A673 (cell line): ENCODE data around the gene EXD3. TPM values are rescaled to one million over a fixed set of nuclear protein-coding genes. Genes with fewer than 3 reads are reported as not detected.

Experiments used
- BruUV-seq: library from RNA; stranded (reverse); fragments of 400-500 nt; replicated peaks from 2 replicates; lab custom pipeline; 2021; lab: Mats Ljungman, UMichigan
- CTCF ChIA-PET: fragments of 300-600 bp; sonication (Branson Sonifier 250); formaldehyde crosslinking; loops from one replicate; lab custom pipeline; 2022; ENCODE audit warnings: antibody characterized with exemption; lab: Charles Lee
- POLR2A ChIA-PET: fragments of 300-600 bp; sonication (Branson Sonifier 250); formaldehyde crosslinking; loops from one replicate; lab custom pipeline; 2022; ENCODE audit warnings: antibody characterized with exemption; ENCODE audit not compliant: low non-redundant PET; lab: Charles Lee
- DNase-seq: peaks from one replicate; pipeline ENCODE4 v3.0.0-alpha.2; 2015; ENCODE audit warnings: low spot score
- H3K27ac ChIP-seq: fragments of 200-600 bp; sonication (generic); 2 replicates; pipeline ENCODE4 v1.5.1; 2016; ENCODE audit warnings: mixed run types, low read depth, mild to moderate bottlenecking, mixed read lengths, antibody characterized with exemption, low read length; ENCODE audit not compliant: poor library complexity, severe bottlenecking
- H3K27me3 ChIP-seq: fragments of 200-600 bp; sonication (generic); replicated peaks from 2 replicates; pipeline ENCODE4 v1.6.1; 2017; ENCODE audit warnings: mixed run types, low read depth, mild to moderate bottlenecking, mixed read lengths, antibody characterized with exemption, low read length; ENCODE audit not compliant: insufficient read depth, poor library complexity
- H3K36me3 ChIP-seq: fragments of 200-600 bp; sonication (generic); 2 replicates; pipeline ENCODE4 v1.6.1; 2016; ENCODE audit warnings: mixed run types, mild to moderate bottlenecking, mixed read lengths, antibody characterized with exemption, low read length; ENCODE audit not compliant: insufficient read depth, poor library complexity, severe bottlenecking
- H3K4me1 ChIP-seq: fragments of 200-600 bp; sonication (generic); 2 replicates; pipeline ENCODE4 v1.6.1; 2017; ENCODE audit warnings: mixed run types, mild to moderate bottlenecking, mixed read lengths, antibody characterized with exemption, low read length; ENCODE audit not compliant: insufficient read depth, poor library complexity, severe bottlenecking
- H3K4me3 ChIP-seq: fragments of 200-600 bp; sonication (generic); 2 replicates; pipeline ENCODE4 v1.5.1; 2016; ENCODE audit warnings: low read depth, mixed run types, mild to moderate bottlenecking, mixed read lengths, low read length; ENCODE audit not compliant: poor library complexity, severe bottlenecking
- H3K9me3 ChIP-seq: fragments of 200-600 bp; sonication (generic); 2 replicates; pipeline ENCODE4 v1.6.1; 2016; ENCODE audit warnings: mixed run types, low read depth, mild to moderate bottlenecking, mixed read lengths, antibody characterized with exemption, low read length; ENCODE audit not compliant: poor library complexity, severe bottlenecking
- EZH2 ChIP-seq: fragments of 200-600 bp; sonication (generic); IDR thresholded peaks from 2 replicates; pipeline ENCODE4 v1.6.1; 2017; ENCODE audit warnings: borderline replicate concordance, low read depth, mild to moderate bottlenecking, mixed read lengths, antibody characterized with exemption, low read length; ENCODE audit not compliant: poor library complexity, severe bottlenecking
- intact Hi-C: fragments of 100-400 bp; cut with micrococcal nuclease; formaldehyde crosslinking; loops from one replicate; pipeline ENCODE4 v1.10.0; 2022; ENCODE audit not compliant: unreplicated experiment
- total RNA-seq: library from RNA; stranded (reverse); gene quantifications from 2 replicates; pipeline ENCODE4 v1.2.3, GENCODE V29; 2021
- TF ChIP-seq, protein P1 (sequence below): fragments of 300-800, 200-600 bp; sonication (generic); conservative IDR thresholded peaks from 2 replicates; pipeline ENCODE4 v1.5.1; 2017; ENCODE audit warnings: low read depth, mild to moderate bottlenecking, antibody characterized with exemption, low read length, moderate library complexity, mixed read lengths

EXD3 gene
- total RNA-seq, 1 experiment from 2014 or later, result 6.3 TPM

DNA sequence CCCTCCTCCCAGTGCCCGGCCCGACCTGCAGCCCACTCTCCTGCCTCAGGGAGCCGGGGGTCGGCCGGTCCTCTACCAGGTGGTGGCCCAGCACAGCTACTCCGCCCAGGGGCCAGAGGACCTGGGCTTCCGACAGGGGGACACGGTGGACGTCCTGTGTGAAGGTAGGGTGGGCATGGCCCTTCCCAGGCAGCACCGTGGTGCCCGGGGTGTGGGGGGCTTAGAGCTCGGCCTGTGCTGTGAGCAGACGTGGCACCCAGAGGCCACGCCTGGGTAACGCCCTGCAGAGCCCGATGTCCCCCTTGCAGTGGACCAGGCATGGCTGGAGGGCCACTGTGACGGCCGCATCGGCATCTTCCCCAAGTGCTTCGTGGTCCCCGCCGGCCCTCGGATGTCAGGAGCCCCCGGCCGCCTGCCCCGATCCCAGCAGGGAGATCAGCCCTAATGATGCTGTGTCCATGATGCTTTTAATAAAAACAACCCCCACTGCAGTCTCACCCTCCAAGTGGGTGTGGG, 11.0 kb upstream of the EXD3 start:
- H3K9me3 ChIP-seq, result no peaks in the 10 kb centered on the region
- H3K4me1 ChIP-seq, result no peaks in the 10 kb centered on the region
- ChIA-PET CTCF (no interaction called here), POLR2A (no interaction called here)
- intact Hi-C loops, result no loop called here
- no peak for TF ChIP-seq EZH2
- TF ChIP-seq, protein P1, sequence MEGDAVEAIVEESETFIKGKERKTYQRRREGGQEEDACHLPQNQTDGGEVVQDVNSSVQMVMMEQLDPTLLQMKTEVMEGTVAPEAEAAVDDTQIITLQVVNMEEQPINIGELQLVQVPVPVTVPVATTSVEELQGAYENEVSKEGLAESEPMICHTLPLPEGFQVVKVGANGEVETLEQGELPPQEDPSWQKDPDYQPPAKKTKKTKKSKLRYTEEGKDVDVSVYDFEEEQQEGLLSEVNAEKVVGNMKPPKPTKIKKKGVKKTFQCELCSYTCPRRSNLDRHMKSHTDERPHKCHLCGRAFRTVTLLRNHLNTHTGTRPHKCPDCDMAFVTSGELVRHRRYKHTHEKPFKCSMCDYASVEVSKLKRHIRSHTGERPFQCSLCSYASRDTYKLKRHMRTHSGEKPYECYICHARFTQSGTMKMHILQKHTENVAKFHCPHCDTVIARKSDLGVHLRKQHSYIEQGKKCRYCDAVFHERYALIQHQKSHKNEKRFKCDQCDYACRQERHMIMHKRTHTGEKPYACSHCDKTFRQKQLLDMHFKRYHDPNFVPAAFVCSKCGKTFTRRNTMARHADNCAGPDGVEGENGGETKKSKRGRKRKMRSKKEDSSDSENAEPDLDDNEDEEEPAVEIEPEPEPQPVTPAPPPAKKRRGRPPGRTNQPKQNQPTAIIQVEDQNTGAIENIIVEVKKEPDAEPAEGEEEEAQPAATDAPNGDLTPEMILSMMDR, result no peak
- no peak for DNase-seq
- no peaks in the 10 kb centered on the region for H3K27me3 ChIP-seq
- H3K4me3 ChIP-seq, result no peak overlapping the region
- no TSS peak for BruUV-seq
- no peak overlapping the region for H3K27ac ChIP-seq
- no peaks in the 10 kb centered on the region for H3K36me3 ChIP-seq

DNA sequence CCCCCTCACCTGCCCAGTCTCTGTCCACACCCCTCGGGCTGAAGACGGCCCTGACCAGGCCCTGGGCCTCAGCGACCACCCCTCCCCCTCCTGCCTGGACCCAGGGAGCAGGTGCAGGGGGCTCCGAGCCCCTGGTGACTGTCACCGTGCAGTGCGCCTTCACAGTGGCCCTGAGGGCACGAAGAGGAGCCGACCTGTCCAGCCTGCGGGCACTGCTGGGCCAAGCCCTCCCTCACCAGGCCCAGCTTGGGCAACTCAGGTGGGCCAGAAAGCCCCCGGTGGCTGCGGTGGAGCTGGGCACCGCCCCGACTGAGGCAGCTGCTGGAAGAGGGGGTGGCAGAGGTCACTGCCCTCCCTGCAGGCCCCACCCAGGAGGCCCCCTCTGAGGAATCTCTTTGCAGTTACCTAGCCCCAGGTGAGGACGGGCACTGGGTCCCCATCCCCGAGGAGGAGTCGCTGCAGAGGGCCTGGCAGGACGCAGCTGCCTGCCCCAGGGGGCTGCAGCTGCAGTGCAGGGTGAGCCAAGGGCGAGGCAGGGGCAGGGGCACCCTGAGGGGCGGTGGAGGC, 10.5 kb upstream of the EXD3 start:
- BruUV-seq, result no TSS peak
- ChIA-PET CTCF (no interaction called here), POLR2A (no interaction called here)
- H3K27me3 ChIP-seq, result no peaks in the 10 kb centered on the region
- H3K4me1 ChIP-seq, result no peaks in the 10 kb centered on the region
- H3K4me3 ChIP-seq, result no peak overlapping the region
- DNase-seq, result no peak
- no peaks in the 10 kb centered on the region for H3K9me3 ChIP-seq
- no peaks in the 10 kb centered on the region for H3K36me3 ChIP-seq
- TF ChIP-seq, protein P1, result no peak
- no peak for TF ChIP-seq EZH2
- no peak overlapping the region for H3K27ac ChIP-seq
- intact Hi-C loops, result no loop called here

DNA sequence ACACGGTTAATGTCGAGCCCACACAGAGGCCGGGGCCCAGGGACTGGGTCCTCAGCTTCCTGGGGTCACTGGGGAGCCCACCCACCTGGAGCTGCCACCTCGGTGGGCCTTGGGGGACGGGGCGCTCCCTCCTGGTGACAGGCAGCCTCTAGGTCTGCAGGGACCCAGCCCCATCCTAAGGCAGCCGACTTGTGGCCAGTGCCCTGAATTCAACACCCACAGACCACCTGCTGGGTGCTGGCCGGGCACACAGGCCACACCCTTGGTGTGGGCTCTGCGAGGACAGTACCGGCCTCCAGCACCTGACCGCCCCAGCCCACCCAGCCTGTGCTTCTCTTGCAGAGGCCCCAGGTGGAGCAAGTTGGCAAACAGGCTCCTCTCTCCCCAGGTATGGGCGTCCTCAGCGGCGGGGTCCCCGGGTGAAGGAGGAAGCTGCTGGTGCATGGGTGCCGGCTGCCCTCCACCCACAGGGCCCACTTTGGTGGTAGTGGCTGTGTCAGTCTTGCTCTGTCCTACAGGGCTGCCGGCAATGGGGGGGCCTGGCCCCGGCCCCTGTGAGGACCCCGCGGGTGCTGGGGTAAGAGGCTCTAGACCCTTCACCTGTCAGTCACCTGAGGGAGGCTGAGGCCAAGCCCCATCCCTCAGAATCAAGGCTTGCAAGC, 9.9 kb upstream of the EXD3 start:
- Histone ChIP-seq H3K4me3 (no peak overlapping the region), H3K4me1 (no peaks in the 10 kb centered on the region), H3K27me3 (no peaks in the 10 kb centered on the region), H3K27ac (no peak overlapping the region), H3K36me3 (no peaks in the 10 kb centered on the region), H3K9me3 (no peaks in the 10 kb centered on the region)
- intact Hi-C loops, result no loop called here
- DNase-seq, result no peak
- TF ChIP-seq EZH2, result no peak
- TF ChIP-seq, protein P1, result no peak
- ChIA-PET POLR2A (no interaction called here), CTCF (interaction anchor here (0.7 kb wide), 1 partner anchor 208 kb away, joined by 7 read pairs; the partner anchor contains the start of gene CYSRT1)
- BruUV-seq, result no TSS peak
